ENCODE measurements around the gene RALGPS1.

The RALGPS1 gene

DNA sequence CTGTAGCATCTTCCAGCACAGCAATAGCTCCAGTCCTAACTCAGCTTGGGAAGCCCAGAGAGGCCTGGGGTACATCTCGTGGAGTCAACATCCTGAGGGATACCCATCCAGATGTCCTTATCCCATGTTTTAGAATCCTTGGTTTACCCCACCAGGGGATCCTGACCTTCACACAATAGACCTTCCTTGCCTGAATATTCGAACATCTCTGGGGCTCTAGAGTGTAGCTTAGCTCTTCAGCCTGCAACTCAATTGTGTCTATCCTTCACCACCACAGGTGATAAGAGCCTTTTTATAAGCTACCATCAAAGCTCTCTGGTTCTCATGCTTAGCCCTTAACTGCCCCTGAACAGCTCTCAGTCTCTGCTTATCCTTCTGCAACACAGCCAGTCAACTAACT is 7.5 kb upstream of the RALGPS1 start:
- no peak for DNase-seq

DNA sequence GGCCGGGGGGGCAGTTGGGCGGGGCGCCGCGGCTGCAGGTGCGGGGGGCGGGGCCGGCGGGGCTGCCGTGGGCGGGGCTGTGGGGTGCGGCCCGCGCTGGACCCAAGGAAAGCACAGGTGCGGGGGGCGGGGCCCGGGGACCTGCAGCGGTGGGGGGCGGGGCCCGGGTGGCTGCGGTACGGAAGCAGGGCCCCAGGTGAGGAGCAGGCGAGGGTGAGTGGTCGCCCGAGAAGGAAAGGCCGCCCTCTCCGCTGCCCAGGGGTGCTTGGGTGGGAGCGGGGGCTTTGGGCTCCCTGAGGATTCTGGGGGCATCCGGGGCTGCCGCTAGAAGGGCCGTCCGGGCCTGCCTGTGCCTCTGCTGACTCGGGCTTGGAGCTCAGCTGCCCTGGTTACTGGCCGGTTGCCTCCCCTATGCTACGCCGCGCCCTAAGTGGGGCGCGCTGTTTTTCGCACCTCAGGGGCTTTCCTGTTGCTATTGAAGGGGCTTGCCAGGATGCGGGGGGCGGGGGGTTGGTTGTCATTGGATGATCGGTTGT is 767 bp downstream of the RALGPS1 start:
- peak in 1 of 2 experiments; percentile 36 for DNase-seq

DNA sequence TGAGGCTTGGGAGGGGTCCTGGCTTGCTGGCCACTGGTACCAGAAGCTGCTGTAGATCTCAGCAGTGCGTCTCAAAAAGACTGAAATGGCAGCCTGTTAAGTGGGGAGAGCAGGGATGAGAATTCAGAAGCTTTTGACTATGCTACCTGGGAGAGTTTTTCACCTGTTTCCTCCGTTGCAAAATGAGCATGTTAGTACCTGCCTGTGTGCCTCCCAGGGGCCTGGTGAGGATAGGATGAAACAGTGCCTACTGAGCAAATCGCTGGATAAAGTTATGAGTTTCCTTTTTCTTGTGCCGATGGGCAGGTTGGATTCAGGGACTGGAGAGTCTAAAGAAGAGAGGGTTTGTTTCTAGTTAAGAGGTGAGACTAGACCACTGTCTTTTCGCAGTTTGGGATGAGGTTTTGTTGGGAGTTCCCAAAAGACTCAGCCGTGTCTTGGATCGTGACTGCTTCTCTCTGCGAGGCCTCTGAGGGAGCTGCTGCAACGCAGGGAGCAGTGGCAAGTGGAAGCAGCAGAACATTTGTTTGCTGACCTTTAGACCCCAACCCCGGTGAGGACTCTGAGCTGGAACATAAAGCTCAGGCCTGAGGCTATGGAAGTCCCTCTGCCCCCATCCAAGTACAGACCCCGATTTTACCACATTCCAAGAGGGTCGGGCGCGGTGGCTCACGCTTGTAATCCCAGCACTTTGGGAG is 1.4 kb downstream of the RALGPS1 start:
- DNase-seq: no peak

DNA sequence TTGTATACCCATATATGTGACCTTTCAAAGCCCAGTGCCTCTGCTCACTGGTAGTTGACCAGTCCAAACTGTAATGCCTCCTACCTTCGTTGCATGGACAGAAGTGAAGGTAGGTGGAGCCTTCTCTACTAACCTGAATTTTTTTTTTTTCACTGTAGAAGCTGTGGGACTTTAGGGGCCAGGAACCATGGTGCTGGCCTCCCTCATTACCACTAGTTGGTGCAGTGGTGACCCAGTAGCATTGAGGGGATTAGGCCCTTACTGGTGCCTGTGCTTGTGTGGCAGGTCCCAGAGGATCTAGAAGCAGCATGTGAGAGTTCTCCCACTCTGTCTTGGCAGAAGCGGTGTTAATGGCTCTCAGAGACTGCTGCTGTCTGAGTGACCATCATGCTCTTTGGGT is 2.3 kb downstream of the RALGPS1 start:
- DNase-seq: no peak

DNA sequence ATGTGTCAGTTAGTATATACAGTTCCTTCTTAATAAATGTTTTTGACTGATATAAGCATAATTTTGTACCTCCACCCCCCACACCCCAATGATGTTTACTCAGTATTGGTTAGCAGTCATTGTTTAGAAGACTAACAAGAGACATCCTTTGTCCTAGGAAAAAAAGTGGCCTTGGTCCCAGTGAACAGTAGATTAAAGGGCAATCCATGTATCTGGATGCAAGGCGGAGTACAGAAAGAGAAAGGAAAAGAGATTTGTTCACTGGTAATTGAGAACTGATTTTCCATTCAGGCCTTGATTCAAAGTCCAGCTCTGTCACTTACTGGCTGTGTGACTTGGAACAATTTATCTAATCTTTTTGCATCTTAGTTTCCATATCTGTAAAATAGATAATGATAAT is 4.6 kb downstream of the RALGPS1 start:
- no peak for DNase-seq

DNA sequence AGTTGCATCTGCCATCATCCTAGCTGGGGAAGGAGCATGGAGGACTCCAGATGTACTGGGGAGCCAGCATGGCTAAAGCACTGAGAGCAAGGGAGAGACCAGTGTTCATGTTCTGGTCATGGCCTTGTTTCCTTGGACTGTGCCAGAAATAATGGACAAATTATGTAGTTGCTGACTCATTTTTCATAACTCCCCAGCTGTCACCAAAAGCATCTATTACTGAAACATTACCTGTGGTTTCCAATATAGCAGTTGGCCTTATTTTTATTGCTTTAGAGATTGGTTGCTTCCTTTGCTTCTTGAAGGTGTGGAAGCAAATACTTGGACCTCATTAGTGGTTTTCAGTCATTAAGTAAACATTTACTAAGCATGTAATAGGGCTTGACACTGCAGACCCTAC is 11.3 kb downstream of the RALGPS1 start:
- DNase-seq: no peak

DNA sequence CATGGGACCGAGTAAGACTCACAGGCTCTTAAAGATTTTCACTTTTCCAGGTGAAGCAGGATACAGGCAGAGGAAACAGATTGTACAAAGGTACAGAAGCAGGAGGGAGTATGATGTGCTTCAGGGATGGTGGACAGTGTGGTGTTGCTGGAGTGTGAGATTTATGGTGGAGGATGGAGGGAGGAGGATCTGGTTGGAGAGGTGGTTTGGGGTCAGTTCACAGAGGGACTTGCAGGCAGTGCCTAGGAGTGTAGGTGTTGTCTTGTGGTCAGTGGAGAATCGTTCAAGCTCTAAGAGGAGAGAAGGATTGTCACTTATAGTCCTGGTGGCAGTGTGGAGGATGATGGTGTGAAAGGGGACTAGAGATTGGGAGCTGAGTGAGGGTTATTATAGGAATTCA is 11.8 kb downstream of the RALGPS1 start:
- no peak for DNase-seq

DNA sequence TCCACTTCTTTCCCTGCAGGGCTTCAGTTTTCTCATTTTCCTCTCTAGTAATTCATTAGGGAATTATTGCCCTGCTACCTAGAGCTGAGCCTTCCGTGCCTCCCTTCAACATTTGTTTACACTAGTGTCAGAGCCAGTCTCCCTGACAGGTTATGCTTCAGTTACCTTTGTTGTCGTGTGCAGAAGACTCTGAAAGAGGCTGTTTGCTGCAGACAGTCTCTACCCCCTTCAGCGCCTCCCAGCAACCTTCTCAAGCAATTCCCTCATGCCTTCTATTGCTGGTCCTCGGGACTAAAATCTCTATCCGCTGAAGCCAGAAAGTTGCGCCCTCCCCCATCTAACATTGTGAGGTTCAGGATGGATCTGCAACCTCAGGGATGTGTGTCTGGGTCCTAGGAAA is 12.8 kb downstream of the RALGPS1 start:
- DNase-seq: no peak

DNA sequence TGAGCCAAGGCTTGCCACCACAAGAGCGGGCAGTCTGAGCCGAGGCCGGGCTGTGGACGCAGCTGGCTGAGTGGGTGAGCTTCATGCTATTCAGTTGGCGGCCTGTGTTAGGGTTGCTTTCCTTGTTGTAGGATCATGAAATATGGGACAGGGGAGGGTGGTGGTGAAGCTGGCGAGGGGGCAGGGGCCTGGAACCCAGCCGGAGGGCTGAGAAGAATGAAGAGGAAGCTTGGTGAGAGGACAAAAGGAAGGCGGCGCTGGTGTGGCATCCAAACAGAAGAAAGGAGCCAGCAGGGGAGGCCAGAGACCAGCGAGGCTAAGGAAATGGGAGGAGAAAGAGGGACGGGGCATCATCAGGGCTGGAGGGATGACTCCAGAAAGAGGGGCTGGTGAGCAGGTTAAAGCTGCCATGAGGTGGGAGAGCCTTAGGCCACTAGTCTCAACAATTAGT is 18.3 kb downstream of the RALGPS1 start:
- no peak for DNase-seq

DNA sequence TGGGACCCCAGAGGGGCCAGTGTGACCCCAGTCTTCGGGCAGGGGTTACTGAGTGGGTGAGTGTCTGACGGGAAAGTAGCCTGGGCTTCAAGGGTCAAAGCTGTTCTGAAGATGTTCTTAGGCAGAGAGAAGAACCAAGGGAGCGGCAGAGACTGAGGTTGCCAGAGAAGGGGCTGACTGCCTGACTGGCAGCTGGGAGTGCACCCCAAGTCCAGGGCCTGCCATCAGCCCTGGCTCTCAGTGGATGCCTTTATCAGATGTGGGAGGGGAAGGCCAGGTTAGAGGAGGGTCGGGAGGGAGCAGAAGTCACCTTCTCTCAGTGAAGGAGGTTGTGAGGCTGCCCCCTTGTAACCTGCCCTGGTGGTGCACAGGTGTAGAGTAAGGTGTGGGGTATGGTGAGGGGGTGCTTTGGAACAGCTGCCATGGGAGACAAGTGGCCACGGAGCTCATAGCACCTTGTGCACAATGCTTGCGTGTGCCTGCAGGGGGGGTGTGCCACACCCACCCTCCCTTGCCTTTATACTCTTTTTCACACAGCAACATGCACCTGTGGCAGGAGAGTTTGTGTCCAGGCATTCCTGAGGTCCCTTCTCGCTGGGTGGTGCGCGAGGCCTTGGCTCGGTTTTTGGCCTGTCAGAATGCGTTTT is 18.9 kb downstream of the RALGPS1 start:
- DNase-seq: no peak

DNA sequence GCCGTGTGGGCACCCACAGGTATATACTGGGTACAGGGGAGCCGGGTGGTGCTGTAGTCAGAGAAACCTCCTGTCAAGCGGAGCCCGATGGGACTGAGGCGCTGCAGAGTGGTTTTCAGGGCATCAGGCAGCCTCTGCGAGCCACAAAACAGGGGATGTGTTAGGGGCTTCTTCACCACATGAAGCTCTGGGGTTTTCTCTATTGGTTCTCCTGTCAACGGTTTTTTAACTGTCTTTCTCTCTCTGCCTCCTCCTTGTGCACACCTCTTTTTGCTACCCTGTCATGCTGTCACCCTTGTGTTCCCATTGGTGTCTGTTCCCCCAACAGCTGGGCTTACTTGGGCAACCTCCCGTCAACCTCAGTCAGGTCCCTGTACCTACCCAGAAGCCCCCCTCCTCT is 19.9 kb downstream of the RALGPS1 start:
- no peak for DNase-seq

DNA sequence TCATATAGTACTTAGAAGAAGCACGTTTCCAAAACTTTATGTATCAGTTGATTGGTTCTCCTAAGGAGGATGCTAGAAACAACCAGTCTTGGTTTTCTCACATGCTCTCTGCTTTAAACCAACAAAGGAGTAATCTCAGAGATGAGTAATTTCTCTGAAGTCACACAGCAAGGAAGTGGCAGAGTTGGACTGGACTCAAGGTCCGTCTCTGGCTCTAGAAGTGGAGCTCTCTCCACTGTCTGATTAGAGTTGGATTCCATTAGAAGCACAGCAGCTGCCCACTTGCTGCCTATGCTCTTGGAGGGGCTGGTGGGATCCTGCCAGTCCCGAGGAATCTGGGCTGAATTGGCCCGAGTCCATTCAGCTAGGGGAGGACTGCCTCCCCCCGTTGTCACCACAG is 21.0 kb downstream of the RALGPS1 start:
- DNase-seq: no peak

DNA sequence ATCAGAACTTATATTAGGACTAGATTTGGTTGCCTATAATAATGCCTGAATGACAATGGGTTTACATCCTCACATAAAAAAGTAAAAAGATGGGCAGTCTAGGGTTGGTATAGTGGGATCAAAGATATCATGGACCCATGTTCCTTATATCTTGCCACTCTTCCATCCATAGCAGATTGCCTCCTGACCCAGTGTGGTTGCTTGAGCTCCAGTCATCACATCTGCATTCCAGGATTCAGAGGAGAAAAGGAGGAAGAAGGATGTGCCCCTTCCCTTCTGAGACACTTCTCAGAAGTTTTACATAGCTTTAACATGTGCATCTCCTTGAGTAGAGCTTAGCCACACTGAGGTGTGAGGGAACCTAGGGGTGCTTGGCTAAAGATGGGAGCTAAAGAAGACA is 22.9 kb downstream of the RALGPS1 start:
- no peak for DNase-seq

DNA sequence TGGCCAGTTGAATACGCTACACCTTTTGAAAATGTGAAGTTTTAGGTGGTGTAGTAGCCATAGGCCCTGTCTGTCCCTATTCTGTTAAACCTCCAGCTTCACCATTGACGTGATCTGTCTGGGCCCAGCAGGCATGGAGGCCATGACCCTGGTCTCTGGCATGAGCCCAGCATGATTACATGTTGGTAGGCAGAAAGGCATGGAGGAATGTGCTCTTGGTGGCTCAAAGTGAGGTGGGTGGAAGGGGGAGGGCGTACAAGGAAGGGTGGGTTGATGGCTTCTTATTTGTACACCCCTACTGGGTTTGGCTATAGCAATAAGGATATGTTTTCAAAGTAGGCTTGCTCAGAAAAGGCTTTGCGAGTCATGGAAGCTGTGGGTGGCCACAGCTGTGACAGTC is 23.7 kb downstream of the RALGPS1 start:
- no peak for DNase-seq

DNA sequence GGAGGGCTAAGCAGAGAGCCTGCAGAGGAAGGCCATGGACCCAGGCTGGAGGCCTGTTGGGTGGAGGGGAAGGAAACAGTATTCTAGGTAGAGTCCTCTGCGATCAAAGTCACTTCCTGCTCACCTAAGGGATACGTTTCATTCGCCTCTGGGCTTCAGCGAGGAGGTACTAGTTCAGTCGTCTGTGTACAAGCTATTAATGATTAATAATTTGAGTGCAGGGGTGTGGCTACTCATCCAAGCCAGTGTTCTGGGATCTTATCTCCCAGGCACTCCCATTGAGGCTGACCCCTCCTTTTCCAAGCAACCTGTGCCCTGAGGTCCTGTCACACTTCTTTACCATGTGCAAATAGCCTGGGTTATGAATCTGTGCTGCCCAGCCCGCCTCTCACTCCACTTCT is 25.2 kb downstream of the RALGPS1 start:
- no peak for DNase-seq

DNA sequence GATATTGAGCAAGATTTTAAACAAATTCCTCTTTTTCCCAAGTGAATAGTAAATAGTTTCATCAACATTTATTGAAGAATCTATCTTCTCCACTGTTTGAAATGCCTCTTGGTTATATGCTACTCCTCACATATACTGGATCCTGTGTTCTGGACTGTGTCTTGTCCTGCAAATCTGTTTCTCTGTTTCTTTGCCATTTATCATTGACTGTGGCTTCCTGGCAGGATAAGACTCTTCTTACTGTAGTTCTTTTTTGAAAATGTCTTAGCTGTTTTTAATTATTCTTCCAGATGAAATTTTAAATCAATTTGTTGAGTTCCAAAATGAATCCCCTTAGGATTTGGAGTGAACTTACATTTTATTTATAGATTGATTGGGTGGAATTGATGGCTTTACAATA is 27.8 kb downstream of the RALGPS1 start:
- no peak for DNase-seq

DNA sequence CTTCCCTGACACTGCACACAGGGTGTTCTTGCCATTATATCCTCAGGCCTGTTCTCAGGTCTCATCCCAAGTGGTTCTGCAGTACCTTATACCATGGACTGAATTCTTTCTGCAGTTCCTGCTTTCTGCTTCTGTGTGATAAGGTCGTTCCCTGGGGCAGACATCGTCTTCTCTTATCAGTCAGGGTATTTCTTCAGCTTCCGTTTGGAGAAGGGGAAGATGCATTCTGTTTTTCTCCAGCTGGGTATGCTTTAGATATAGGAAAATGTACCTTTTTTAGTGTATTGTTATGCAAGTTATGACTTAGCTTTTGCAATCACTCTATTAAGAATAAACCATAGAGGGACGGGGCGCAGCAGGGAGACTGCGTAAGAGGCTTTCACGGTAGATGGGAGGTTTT is 31.1 kb downstream of the RALGPS1 start:
- no peak for DNase-seq

DNA sequence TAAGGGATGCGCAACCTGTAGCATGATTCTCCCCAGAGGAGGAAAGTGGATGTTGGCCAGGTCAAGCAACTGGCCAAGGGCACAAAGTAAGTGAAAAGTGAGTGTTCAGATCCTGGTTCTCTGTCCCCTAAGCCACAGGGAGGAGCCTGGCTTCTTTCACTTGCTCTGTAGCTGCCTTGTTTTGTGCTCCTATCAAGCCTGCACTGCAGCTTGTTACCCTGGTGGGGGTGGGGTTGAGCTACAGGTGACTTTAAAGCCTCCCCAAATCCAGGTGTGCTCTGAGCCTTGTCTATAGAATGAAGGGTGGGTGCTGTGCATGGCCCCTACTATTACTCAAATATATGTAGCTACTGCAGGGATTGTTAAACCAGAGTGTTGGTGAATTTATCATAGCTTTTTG is 32.9 kb downstream of the RALGPS1 start:
- no peak for DNase-seq

DNA sequence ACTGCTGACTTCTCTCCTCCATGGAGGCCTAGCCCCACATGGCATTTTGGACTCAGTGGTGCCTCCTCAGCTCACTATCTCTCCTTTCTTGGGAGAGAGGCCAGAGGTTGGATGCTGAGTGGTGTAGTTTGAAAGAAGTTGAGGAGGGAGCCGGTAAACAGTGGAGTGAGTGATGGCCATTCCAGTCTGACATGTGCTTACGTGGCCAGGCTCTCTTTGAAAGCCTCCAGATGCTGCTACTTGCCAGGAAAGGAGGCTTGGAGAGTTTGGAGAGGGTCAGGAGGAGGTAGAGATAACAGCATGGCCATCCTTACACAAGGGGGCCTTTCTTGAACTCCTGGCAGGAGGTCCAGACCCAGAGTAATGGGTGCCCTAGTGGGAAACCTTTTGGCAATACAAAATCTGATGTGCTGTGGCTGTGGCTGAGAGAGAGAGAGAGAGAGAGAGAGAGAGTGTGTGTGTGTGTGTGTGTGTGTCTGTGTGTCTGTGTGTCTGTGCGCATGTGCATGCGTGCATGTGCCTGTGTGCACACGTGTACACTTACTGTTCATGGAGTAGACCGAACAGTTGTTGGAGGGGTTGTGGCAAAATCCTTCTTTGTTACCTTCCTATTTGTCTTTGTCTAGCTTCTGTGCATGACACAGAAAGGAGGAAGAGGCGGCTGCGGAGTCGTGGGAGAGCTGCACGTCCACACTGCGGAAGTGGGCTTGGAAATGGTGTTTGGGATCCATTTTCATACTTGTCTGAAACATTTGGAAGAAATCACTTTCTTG is 37.8 kb downstream of the RALGPS1 start:
- DNase-seq: no peak

DNA sequence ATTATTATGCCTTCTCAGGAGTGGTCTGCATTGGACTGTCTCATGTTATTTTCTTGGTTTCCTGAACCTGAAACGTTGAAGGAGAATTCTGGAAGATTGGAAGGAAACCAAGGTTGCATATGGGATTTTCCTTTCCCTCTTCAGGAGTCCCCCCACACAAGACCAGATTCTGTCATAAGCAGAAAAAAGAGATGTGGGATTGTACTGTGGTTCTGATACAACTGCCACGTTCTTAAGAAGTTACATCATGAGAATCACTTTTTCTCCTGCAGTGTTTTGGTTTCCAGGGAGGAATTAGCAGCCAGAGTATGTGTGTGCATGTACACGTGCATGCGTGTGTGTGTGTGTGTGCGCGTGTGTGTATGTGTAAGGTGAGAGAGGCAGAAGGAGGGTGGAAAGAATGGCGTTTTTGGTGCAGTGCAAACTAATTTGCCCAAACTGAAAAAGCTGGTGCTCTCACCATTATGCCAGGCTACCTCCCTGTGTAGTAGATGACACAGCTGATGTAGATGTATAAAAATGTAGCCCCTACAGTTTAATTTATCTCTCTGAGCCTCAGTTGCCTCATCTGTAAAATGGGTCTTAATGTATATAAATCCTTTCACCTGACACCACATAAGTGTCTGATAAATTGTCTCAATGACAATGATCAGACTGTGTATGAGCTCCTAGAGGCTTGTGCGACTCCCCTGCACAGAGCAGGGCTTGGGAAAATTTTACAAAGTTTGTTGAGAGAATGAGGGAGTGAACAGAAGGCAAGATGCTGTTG is 38.6 kb downstream of the RALGPS1 start:
- DNase-seq: no peak

DNA sequence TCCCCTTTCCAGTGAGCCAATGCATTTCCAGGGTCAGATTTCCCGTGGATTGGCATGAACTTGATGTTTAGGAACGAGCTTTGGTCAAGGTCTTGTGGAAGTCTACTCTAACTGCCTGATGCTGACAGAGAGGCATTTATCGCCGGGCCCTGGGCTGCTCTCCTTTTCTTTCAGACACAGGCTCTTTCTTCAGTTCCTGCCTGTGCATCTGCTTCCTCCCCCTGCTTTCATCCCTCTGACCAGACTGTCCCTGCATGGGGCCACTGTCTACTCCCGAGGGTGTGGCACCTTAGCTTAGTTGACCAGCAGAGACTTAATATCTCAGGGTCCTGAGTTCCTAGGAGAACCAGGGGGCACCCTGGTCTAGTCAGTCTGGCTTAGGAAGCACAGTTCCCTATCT is 41.2 kb downstream of the RALGPS1 start:
- DNase-seq: no peak

DNA sequence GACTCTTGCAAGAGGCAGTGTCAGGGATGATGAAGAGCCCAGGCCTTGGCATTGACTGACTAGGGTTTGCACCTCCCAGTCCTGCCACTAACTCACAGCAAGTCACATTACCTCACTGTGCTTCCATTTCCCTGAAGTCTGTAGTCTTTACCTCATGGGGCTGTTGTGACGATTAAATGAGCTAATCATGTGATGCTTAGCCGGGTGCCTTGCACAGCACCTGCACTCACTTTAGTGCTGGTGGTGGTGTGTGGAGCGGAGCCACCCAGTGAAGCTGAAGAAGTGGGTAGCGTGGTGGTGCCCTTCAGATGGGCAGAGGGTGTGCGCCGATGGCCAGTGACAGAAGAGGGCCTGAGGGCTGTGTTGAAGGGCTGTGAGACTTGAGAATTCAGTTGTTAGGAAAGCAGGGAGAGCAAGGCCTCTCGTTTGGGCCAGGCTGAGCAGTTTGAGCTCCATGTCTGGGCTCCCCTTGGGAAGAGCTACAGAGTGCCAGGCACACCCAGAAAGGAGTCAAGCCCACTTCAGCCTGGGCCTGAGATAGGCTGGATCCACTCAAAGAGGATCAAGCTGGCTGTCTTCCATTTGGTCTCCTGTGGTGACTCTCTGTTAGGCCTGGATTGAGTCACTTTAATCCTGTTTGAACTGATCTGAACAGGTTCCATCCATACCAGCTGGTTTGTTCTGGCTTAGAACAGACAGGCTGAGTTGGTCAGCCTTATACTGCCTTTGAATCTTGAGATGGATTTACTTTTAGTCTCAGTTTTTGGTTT is 42.5 kb downstream of the RALGPS1 start:
- no peak for DNase-seq

Data from activated CD4-positive, alpha-beta T cell treated with anti-CD3 and anti-CD28 coated beads, Interleukin-2, amount 50 U/mL, for 48 hours (primary cell).